AG09319 (cell line): ENCODE results near the gene IPO4.

ENCODE experiments used
- DNase-seq: peaks from one replicate; pipeline ENCODE4 v3.0.0-alpha.2; 2010; ENCODE audit warnings: low read depth; ENCODE audit errors: extremely low read depth
- TF ChIP-seq, protein P1 (sequence below): IDR thresholded peaks from 2 replicates; pipeline ENCODE4 v1.5.1; 2011; ENCODE audit warnings: low read depth, mild to moderate bottlenecking, inconsistent platforms, low read length, moderate library complexity

The IPO4 gene

DNA sequence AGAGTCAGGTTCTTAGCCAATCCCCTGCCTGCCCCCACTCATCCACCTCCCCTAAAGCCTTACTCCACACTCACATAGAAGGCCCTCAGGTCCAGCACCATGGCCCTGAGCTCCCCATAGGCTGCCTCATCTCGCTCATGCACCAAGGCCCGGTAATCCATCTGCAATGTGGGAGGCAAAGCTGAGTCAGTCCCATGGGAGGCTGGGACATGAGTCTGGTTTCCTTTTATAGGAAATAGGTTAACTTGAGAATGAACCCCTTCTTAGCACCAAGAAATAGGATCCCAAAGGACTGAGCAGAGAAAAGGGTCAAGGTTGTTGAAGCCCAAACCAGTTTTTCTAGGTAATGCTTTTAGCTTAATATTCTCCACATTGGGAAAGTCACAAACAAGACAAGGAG lies 45.1 kb downstream of the IPO4 start:
- no peak for DNase-seq
- TF ChIP-seq, protein P1, sequence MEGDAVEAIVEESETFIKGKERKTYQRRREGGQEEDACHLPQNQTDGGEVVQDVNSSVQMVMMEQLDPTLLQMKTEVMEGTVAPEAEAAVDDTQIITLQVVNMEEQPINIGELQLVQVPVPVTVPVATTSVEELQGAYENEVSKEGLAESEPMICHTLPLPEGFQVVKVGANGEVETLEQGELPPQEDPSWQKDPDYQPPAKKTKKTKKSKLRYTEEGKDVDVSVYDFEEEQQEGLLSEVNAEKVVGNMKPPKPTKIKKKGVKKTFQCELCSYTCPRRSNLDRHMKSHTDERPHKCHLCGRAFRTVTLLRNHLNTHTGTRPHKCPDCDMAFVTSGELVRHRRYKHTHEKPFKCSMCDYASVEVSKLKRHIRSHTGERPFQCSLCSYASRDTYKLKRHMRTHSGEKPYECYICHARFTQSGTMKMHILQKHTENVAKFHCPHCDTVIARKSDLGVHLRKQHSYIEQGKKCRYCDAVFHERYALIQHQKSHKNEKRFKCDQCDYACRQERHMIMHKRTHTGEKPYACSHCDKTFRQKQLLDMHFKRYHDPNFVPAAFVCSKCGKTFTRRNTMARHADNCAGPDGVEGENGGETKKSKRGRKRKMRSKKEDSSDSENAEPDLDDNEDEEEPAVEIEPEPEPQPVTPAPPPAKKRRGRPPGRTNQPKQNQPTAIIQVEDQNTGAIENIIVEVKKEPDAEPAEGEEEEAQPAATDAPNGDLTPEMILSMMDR = no peak

DNA sequence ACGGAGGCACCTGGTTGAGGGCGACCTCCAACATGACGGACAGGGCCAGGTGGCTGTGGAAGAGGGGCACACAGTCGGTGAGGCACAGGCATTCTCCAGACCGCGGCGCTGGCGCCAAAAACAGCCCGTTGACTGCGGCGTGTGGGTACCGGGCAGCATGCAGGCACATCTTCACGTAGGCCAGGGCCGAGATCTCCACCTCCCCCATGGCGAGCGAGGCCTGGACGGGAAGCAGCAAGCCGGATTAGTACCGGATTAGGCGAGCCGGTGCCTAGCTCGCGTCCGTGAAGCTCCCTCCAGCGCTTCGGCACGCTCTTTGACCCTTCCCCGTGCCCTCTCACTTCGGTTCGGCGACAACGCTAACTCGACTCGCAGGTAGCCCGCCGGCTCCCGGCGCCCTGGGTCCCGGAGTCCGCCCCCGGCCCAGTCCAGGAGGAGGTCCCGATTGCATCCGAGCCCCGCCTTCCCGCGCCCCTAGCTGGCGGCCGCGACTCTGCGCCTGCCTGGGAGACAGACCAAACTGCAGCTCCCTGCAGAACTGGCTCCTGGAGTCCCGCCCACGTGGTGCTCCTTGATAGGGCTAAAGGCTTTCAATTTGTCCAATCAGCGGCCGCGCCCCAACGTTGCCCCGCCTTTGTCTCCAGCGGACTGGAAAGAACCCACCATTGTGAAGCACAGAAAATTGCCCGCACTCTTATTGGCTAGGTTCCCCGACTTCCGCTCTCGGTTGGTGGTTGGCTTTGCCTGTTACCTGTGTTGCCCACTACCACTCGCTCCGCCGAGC lies 47.3 kb downstream of the IPO4 start, which contains the start of gene EMC9:
EMC9 (minus strand) TSS at position 495 of the 784 bp plus-strand sequence; CDS start at position 208, 287 bp downstream.
- DNase-seq = peak; percentile 96
- TF ChIP-seq, protein P1 = peak; percentile 33

DNA sequence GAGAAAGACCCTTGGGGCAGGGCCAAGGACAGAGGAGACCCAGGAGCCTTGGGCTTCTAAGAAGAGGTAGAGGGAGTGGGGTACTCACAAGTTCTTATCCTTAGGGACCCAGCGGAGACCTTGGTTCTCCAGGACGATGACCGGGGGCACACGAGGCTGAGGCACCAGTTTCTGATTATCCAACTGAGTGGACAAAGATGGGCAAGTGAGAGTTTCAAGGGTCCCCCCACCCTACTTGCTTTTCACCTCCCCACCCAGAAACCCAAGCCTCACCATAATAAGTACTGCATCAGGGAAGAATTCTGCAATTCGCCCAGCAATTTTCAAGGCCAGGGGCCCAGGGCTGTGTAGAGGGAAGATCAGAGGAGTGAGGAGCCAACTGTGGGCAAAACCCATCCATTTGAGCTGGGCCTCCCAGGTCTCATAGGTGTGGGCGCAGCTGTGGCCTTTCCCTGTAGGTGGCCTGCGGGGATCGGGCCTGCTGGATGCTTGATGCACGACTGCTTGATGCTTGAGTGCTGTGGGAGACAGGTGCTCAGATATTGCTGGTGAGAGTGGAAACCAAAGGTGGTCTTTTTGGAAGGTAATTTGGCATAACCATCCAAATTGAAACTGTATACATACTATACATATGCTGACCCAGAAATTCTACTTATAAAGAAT lies 49.2 kb downstream of the IPO4 start:
- no peak for DNase-seq
- TF ChIP-seq, protein P1 = no peak

DNA sequence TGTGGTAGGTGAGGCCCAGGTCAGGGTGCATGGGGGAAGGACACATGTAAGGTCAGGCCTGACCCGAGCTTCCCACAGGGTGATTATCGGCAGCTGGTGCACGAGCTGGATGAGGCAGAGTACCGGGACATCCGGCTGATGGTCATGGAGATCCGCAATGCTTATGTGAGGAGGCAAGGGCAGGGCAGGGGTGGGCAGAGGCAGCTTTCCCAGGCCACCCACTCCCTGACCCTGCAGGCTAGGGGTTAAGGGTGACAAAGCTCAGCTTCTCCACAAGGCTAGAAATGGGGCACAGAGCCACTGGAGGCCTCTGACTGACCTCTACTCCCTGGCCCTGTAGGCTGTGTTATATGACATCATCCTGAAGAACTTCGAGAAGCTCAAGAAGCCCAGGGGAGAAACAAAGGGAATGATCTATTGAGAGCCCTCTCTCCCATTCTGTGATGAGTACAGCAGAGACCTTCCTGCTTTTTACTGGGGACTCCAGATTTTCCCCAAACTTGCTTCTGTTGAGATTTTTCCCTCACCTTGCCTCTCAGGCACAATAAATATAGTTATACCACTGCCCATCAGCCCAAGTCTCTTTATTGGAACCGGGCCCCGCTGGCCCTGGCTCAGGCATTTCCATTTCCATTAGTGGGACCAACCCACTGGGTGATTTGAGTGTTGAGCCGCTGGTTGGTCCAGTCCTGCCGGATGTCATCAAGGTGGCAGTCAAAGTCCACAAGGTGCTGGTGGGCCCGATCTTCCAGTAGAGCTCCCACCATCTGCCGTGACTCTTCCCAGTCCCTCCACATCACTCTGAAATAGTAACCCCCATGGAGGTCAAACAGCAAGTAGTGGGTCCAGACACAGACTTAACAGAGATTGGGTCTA lies 50.0 kb downstream of the IPO4 start:
- DNase-seq = no peak
- TF ChIP-seq, protein P1 = no peak

DNA sequence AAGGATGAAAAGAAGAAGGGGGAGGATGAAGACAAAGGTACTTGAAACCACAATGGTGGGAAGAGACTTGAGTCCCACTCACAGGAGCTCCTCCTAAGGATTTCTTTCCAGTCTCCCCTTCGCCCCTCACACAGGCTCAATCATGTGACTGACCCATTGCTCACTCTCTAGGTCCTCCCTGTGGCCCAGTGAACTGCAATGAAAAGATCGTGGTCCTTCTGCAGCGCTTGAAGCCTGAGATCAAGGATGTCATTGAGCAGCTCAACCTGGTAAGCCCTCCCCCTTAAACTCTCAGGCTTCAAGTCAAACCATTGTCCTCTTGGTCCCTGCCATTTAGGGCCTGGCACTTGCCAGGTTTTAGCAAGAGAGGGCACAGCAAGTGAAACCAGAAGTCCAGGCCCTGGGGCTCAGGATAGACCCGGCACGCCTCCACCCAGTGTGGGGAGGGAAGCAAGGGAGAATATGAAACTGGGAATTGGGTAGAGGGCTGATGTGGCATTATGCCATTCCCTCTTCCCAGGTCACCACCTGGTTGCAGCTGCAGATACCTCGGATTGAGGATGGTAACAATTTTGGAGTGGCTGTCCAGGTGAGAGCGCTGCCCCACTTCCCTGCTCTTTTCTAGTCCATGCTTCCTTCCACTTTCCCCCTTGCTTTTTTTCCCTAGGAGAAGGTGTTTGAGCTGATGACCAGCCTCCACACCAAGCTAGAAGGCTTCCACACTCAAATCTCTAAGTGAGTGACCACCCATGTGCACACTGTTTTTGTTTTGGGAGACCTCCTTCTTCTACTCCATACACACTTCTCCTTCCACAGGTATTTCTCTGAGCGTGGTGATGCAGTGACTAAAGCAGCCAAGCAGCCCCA lies 50.9 kb downstream of the IPO4 start:
- TF ChIP-seq, protein P1 = no peak
- DNase-seq = no peak

DNA sequence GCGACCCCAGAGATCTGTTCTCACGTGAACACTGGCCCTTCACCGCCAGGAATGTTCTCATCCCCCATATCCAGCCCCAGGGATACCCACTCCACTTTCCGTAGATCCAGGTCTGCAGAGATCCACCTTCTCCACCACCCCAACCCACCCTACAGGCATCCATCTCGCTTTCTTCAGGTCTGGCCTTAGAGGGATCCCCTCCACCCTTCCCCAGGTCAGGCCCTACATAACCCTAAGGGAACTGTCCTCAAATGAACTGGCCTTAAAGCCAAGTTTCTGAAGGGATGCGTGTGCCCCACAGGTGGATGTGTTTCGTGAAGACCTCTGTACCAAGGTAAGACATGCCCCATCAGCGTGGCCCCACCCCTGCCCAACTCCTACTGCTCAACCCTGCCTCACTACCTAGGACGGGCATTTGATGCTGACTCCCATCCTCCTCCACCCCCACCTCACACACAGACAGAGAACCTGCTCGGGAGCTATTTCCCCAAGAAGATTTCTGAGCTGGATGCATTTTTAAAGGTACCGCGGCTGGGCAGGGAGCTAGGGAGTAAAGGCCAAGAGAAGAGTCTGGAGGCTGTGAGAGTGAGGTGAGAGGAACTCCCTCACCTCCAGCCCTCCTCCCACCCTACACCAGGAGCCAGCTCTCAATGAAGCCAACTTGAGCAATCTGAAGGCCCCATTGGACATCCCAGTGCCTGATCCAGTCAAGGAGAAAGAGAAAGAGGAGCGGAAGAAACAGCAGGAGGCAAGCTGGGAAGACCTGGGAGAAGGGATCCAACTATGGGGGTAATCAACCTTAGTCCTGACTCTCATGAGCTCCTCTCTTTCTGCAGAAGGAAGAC lies 51.7 kb downstream of the IPO4 start:
- TF ChIP-seq, protein P1 = no peak
- no peak for DNase-seq
